Neural progenitor cell (in vitro differentiated cells): Measurements from ENCODE around the gene RPL18.

ENCODE experiments used
- CTCF ChIP-seq: fragments of 200-600 bp; sonication (generic); IDR thresholded peaks from 2 replicates; pipeline ENCODE4 v1.5.1; 2017; ENCODE audit warnings: antibody characterized with exemption, mild to moderate bottlenecking
- EZH2 ChIP-seq: fragments of 200-600 bp; sonication (generic); IDR thresholded peaks from 2 replicates; pipeline ENCODE4 v1.6.1; 2017; ENCODE audit warnings: antibody characterized with exemption, mild to moderate bottlenecking, moderate library complexity
- EZH2phosphoT487 ChIP-seq: fragments of 200-600 bp; sonication (generic); IDR thresholded peaks from 2 replicates; pipeline ENCODE4 v1.6.1; 2017; ENCODE audit warnings: antibody characterized with exemption

GRCh38 chr19:48618916-48619691 is at the start of gene RPL18, which contains the start of gene SPHK2:
- TF ChIP-seq EZH2 = no peak
- no peak for TF ChIP-seq CTCF
- TF ChIP-seq EZH2phosphoT487 = no peak
